GM12865 (cell line): ENCODE results near the gene CREBBP.

Experiments used
- DNase-seq: peaks from one replicate; pipeline ENCODE4 v3.0.0; 2010; ENCODE audit warnings: low read depth
- H3K4me3 ChIP-seq: 2 replicates; pipeline ENCODE4 v1.5.1; 2011; ENCODE audit warnings: mild to moderate bottlenecking, low read depth, low read length, control low read depth
- TF ChIP-seq, protein P1 (sequence below): IDR thresholded peaks from 2 replicates; pipeline ENCODE4 v1.5.1; 2011; ENCODE audit warnings: low read length, control low read depth, low read depth, inconsistent platforms; ENCODE audit not compliant: insufficient read depth; ENCODE audit errors: missing control alignments

Gene CREBBP

DNA sequence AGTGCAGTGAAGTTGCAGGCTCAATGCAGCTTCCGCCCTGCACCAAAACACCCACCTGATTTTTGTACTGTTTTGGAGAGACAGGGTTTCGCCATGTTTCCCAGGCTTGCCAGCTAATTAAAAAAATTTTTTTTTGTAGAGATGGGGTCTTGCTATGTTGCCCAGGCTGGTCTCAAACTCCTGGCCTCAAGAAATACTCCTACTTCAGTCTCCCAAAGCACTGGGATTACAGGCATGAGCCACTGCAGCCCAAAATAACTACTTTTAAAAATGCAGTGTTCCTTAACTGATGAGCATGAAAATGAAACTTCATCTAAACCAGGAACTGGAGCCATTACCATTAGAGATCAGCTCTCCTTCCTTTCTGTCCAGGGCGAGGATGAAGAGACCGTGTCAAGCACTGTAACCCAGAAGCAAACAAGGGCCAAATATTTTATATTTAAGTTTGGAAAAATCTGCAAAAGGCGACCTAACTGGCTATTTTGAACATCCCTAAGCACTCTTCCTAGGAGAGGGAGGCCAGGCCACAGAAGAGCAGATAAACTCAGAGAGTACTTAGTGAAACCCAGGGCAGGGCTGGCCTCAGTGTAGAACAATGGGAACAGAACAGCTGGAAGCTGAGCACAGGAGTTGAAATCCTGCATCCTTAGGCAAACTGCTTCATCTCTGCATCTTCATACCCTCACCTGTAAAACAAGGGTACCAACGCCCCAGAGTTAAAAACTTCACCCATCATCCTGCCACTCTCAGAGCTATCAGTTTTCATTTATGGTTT lies 24.0 kb downstream of the CREBBP start:
- H3K4me3 ChIP-seq, result no peak overlapping the region
- TF ChIP-seq, protein P1, sequence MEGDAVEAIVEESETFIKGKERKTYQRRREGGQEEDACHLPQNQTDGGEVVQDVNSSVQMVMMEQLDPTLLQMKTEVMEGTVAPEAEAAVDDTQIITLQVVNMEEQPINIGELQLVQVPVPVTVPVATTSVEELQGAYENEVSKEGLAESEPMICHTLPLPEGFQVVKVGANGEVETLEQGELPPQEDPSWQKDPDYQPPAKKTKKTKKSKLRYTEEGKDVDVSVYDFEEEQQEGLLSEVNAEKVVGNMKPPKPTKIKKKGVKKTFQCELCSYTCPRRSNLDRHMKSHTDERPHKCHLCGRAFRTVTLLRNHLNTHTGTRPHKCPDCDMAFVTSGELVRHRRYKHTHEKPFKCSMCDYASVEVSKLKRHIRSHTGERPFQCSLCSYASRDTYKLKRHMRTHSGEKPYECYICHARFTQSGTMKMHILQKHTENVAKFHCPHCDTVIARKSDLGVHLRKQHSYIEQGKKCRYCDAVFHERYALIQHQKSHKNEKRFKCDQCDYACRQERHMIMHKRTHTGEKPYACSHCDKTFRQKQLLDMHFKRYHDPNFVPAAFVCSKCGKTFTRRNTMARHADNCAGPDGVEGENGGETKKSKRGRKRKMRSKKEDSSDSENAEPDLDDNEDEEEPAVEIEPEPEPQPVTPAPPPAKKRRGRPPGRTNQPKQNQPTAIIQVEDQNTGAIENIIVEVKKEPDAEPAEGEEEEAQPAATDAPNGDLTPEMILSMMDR, result no peak
- DNase-seq, result no peak

DNA sequence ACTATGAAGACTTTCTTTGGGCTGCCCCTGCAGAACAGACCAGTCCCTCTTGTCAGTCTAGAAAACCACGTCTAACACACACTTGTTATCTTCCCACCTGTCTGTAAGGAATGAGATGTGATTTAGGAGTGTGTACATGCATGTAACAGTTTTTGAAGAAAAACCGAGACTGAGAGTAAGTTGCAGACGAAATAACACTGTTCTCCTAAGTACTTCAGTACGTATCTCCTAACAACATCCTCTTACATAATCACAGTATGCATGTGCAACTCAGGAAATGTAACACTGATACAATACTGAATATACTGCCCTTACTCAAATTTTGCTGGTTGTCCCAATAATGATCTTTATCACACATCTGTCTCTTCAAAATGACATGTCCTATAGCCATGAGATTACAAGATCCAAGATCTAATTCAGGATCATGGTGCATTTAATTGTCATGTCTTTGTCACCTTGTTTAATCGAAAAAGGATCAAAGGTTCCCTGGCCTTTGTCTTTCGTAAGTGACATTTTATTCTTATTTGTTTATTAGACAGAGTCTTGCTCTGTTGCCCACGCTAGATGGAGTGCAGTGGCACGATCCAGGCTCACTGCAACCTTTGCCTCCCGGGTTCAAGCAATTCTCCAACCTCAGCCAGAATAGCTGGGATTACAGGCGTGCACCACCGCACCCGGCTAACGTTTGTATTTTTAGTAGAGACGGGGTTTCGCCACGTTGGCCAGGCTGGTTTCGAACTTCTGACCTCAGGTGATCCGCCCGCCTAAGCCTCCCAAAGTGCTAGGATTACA lies 25.6 kb downstream of the CREBBP start:
- TF ChIP-seq, protein P1, result no peak
- no peak for DNase-seq

DNA sequence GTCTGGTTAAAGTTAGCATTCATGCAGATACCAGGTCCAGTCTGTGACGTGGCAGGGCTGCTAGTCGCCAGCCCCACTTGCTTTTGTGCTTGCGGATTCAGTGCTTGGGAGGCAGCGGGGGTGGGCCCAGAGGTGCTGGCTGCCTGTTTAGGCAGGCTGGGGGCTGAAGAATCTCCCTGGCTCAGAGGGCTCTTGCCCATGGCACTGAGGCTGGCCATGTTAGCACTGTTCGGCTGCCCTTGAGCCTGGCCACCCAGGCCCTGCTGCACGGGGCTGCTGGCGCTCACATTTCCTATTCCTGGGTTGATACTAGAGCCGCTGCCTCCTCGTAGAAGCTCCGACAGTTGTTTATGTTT lies 30.0 kb downstream of the CREBBP start:
- TF ChIP-seq, protein P1, result no peak
- H3K4me3 ChIP-seq, result no peak overlapping the region
- no peak for DNase-seq

More for the DNA sequence above, 25.6 kb downstream of the CREBBP start:
- no peak overlapping the region for H3K4me3 ChIP-seq

DNA sequence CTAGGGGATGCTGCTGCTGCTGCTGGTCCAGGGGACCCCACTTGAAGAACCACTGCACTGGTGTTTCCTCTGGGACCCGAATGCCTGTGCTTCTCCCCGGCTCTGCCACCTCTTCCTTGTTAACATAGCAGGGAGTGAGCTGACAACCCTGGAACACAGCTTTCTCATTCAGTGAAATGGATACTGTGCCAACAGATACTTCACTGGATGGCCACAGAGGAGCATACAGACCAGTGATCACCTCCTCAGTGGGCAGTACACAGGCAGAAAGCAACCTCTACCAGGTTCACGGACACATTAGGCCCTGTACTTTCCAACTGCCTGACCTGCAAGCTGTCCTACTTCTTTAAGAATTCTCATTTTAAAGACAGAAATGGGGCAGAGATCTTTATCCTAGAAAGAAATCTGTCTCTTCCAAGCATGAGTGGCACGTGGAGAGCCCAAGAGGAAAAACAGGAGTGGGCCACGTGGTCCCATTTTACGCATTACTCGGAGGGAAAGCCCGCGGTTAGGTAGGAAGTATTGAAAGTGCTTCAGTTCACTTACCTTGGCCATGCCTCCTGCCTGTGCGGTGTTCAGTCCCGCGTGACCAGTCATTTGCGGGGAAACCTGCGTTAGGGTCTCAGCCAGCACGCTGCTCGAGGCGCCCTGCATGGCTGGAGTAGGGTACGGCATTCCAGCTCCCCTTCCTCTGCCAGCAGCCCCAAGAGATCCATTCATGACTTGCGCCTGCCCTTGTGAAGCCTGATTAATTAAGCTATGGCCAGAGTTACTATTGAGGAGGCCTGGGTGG lies 30.6 kb downstream of the CREBBP start:
- TF ChIP-seq, protein P1, result no peak
- no peak for DNase-seq
- H3K4me3 ChIP-seq, result no peak overlapping the region

DNA sequence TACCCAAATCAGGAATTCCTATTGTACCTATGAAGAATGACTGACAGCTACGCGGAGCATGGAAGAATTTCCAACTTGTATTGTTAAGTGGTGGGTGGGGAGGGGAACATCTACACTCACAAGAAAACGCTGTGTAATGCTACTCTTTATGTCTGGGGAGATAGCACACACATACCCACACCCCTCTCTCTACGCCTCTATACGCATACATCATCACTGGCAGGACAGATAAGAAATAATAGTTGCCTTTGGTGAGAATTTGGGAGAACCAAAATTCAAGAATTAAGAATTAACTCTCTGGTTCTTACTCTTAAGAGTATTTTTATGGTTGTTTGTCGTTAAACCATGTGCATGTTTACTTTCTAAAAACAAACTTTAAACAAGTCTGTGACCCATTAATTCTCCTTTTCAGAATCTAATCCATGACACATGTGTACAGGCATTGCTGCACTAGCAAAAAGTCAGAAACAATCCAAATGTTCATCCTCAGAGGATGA lies 33.9 kb downstream of the CREBBP start:
- TF ChIP-seq, protein P1, result no peak
- H3K4me3 ChIP-seq, result no peak overlapping the region
- no peak for DNase-seq

DNA sequence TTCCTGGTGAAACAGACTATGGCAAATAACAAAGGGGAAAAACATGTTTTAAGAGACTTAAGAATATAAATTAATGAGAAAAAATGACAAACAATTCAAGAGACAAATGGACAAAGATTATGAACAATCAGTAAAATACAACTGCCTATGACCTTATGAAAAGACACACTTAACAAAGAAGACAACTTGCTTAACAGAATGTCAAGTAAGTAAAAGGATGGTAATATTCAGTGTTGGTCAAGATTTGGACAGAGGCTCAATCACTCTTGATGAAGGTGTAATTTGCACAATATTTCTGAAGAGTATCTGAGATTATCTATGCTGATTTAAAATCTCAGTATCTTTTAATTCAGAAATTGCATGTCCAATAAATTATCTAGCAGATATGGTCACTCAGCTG lies 34.4 kb downstream of the CREBBP start:
- no peak for DNase-seq
- TF ChIP-seq, protein P1, result no peak
- no peak overlapping the region for H3K4me3 ChIP-seq
